ENCODE results near the gene MTRFR.

GRCh38 chr12:123261196-123261595, 28.0 kb downstream of the MTRFR start:
- no peak for TF ChIP-seq POLR2A (IDR thresholded peaks at IDR 0.05)
- TF ChIP-seq CTCF (IDR thresholded peaks at IDR 0.05), result no peak
